Stimulated activated CD8-positive, alpha-beta memory T cell treated with anti-CD3 and anti-CD28 coated beads, Interleukin-12 subunit alpha, Interleukin-12 subunit beta, amount 100 ng/mL, for 4 hours (primary cell): Measurements from ENCODE around the gene GJC1.

Source experiments
- DNase-seq: peaks from one replicate; pipeline ENCODE4 v3.0.0-alpha.2; 2020; ENCODE audit warnings: low read depth

The GJC1 gene

DNA sequence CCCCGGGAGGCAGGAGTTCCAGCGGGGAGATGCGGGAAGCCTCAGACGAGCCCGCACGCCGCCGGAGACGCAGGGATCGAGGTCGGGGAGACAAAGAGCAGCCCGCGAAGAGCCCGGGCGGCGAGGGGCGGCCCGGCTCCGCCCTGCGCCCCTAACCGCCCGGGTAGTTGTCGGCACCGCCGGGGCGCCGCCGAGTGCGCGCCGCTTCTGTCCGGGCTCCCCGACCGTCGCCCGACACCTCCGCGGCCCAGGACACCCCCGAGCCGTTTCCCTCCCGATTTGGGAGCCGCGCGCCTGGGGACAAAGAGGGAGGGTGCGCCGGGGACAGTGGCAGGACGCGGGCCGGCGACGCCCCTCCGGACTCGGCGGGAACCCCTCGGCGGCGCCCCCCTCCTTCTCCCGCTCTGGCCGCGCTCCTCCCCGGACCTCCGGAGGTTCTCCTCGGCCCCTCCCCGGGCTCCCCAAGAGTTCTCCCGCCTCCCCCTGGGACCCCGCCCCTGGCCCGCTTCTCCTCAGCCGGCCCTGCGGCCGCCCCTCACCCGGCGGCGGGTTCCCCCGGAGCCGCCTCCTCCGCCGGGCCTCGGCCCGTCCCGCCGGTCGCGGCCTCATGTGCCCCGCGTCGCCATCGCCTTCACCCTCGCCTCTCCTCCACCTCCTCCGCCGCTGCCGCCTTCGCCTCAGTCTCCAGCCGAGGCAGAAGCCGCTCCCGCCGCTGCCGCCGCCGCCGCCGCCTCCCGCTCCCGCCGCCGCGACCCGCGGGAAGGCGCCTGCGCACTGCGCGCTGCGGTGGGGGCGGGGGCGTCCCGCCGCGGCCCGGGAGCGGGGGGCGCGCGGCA is at the start of gene GJC1:
Gene GJC1, minus strand, starts transcription at position 765 of the 836 bp plus-strand sequence. CDS start 24,470 bp downstream, outside the sequence.
- DNase-seq, result no peak

DNA sequence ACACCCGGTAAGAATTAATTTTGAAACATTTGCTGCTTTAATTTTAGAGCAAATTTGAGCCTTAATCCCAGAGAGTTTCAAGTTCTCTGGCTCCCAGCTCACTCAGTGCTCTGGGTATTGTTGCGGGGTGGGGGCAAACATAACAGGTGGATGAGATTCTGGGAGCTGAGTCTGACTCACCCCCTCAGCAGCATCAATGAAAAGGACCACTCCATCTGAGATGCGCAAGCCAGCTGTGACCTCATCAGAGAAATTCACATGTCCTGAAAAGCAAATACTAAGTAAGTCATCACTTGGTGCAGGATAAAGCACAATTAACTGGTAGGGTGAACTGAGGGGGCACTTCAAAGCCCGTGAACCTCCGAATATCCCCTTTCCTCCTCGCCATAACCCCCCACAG is 49.3 kb upstream of the GJC1 start:
- DNase-seq, result no peak

DNA sequence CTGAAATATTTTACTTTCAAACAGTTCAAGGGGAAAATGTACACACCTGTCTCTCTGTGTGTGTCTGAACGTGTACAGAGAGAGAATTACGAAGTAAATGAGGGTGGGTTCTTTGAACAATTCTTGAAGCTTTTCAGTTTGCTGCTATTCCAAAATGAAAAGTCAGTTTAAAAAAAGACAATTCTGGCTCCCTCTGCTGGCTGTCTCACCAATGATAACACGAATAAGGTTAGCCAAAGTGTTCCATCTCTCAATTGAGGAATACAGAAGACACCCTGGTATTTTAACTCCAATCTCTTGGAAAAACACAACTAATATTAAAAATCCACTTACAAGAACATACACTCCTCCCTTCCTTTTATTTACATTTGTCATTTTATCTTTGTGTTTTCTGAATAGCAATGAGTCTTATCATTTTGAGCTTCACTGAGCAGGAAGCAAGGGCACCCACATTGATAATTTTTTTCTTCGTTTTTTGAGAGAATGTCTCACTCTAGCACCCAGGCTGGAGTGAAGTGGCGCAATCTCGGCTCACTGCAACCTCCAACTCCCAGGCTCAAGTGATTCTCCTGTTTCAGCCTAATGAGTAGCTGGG is 48.6 kb upstream of the GJC1 start:
- DNase-seq, result no peak

DNA sequence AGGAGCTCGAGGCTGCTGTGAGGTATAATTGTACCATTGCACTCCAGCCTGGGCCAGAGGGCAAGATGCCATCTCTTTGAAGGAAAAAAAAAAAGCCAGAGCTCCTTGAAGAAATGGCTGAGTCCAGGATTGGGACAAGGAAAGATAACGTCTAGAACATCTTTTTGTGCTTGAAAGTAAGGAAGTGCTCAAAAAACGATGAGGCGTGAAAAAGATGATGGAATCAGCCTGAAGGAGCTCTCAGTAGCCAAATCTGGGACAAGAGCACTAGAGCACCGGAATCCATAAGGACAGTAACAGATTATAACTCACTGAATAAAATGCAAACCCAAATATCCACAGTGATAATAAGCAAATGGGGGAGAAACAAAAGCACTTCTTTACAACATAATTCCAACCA is 47.0 kb upstream of the GJC1 start:
- no peak for DNase-seq

DNA sequence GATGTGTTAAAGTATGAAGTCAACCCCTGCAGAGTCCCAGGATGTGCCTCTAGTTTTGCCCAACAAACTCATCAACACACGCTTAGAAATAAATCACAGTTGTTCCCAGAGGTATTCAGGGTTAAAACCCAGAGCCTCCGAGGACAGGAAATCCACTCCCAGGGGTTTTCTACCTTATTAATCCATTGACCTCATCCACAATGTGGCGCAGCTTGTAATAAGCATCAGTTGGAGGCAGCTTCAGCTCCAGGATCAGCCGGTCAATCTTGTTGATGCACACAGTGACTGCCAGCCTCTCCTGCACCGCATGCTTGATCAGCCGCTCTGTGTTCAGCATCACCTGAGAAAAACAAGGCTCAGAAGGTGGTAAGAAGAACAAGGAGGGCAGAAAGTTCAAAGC is 45.7 kb upstream of the GJC1 start:
- no peak for DNase-seq

DNA sequence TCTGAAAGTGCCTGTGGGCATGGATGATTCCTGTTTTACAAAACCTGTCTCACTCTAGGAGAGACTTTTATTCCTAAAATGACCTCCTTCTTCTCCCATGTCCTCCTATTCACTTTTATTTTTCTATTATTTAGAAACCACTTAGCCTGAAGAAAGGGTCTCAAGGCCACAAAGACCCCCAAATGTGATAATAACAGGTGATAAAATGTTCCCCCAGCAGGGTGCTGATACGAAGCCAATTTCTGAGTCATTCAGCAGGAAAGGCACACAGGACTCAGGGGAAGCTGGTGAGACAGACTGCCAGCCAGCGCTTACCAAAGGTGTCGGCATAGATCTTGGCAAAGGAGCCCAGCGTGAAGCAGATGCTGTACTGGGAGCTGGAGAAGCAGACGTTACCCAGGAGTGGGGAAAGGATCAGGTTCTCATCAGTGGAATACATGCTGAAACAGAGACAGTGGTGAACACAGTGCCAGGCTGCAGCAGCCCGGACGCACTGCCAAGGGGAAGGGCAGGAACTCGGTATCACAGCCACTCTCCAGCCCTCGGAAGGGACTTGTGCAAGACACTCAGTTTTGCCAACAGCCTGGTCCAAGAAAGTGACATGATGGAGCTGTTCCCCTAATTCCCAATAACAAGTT is 42.2 kb upstream of the GJC1 start:
- DNase-seq, result no peak

DNA sequence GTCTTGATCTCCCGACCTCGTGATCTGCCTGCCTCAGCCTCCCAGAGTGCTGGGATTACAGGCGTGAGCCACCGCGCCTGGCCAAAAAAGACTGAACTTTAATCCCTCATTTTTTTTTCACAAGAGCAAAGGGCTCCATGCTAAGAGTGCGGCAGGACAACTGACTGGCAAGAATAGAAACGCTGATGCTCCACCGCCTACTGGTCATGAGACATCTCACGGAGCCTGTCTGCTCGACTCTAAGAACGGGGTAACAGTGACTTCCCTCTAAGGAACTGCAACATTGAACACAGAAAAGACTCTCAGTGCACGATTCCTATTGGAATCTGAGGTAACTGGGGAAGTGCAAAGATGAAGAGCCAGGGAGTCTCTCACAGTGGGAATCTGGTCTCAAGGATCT is 41.5 kb upstream of the GJC1 start:
- no peak for DNase-seq

DNA sequence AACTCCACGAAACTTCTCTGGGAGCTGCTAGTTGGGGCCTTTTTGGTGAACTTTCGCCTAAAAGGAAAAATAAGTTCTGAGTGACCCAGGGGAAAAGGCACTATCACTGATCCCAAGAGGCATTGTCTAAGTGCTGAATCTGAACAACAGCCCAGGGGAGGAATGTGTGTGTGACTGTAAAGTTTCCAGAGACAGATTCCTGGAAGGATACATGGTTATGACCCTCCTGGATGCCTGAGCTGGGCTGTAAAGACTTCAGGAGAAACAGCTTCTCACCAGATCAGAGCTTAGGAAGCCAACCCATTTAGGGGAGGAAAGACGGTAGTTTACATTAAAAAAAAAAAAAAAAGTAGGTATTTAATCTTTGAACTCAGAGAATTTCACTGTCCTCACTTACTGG is 37.8 kb upstream of the GJC1 start:
- DNase-seq, result no peak

DNA sequence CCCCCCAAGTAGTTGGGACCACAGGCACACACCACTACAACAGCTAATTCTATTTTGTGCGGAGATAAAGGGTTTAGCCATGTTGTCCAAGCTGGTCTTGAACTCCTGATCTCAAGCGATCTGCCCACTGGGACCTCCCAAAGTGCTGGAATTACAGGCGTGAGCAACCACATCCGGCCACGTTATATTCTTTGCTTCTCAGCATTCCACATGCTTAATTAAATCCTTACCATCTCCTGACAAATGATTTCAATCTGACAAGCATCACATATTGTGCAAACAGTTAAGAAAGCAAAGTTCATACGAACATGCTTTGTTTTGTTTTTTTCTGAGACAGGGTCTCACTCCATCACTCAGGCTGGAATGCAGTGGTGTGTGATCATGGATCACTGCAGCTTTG is 35.8 kb upstream of the GJC1 start:
- DNase-seq, result no peak

DNA sequence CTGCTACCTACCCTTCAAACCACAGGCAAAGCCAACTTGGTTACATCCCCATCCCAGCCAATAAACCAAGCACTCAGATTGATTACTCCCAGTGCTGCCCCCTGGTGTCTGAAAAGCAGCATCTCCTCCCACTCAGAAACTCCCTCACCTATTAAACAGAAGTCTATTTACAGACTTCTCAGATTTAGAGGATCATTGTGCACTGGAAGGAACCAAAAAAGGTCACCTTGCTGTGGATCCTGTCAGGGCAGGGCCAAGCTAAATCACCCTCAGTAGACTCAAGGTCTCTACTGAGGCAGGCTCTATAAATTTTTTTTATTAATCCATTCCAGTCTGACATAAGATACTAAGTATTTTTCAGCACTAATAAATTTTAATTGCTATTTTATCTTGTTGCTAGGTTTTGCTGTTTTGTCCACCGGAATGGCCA is 35.2 kb upstream of the GJC1 start:
- DNase-seq, result peak; percentile 22

DNA sequence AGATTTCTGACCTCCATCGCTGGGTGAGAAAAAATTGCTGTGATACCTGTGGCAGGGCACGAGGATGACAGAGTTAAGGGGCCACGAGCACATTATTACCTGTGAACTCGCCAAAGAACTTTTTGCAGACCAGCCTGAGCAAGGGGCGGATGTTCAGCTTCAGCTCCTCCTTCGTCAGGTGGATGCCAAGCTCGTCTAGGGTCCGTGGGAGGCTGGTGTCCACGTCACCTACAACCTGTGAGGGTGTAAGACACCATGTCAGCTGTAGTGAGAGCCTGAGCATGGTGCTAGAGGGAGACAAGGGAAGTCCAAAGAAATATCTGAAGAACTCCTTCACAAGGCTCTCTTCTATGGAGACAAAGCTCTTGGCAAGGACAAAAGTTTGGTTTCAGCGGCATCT is 34.7 kb upstream of the GJC1 start:
- DNase-seq, result no peak

DNA sequence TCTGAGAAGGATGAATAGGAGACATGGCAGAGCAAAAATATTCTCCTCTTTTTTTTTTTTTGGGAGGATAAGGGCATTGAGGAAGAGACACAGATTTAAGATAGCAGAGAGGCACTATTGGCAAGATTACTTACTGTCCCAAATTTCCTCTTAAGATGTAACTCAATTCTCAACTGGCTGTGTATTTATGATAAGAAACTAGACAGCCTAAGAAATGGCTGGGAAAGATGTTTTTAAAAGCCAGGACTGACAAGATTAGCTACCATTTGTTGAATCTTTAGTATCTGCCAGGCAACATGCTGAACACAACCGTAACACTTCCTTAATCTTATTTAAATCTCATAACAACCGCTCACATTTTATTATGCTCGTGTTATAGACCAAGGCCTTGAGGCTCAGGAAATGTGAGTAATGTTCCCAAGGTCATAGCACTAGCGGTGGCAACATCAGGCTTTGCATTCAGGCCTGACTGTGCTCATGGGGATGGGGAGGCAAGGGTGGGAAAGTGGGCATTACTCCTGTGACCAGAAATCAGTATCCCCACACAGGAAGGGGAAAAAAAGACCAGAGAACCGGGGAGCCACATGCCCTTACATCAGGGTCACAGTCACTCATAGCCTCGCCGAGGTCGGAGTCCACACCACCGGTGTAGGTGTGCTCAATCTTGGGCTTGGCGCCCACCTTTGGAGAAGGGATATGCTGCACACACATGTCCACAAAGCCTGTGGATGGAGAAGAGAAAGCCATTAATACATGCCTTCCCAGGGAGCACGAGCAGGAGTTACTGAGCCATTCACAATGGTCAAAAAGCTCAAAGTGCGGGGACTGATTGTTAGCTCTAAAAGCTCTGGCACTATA is 33.2 kb upstream of the GJC1 start:
- no peak for DNase-seq

DNA sequence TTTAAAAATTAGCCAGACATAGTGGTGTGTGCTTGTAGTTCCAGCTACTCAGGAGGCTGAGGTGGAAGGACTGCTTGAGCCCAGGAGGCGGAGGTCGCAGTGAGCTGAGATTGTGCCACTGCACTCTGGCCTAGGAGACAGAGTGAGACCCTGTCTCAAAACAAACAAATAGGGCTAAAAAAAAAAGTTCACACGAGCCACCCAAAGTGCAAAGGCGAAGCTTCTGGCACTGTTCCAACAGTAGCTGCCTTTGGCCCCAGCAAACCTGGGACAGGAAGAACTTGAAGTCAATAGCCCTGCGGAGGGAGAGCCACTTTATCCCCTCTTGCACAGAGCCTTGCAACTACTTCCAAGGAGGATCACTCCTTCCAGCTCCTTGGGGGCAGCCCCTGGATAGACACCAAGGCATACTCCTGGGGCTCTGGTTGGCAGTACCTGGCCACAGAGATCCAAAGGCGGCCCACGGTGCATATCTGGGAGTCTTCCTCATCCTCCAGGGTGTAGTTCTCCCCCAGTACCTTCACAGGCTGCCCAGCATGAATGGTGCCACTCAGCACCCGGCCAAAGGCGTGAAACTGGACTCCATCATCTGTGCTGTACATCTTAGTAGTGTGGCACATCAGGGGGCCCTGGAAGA is 32.3 kb upstream of the GJC1 start:
- no peak for DNase-seq

DNA sequence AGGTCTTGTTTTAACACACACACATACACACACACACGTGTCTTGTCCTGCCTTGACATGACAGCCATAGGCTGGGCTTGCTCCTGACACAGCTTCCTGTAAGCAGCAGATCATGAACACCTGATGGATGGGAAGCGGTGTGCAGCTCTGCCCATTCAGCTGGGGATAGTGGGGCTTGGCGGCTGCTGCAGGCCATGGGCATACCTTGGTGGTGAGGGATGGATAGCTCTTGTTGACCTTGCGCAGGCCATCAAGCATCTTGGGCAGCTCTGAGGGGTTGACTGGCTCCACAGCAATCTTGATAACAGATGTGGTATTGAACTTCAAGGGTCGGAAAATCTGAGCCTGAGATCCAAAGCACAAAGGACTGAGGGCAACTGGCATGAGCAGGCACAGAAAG is 29.6 kb upstream of the GJC1 start:
- no peak for DNase-seq

DNA sequence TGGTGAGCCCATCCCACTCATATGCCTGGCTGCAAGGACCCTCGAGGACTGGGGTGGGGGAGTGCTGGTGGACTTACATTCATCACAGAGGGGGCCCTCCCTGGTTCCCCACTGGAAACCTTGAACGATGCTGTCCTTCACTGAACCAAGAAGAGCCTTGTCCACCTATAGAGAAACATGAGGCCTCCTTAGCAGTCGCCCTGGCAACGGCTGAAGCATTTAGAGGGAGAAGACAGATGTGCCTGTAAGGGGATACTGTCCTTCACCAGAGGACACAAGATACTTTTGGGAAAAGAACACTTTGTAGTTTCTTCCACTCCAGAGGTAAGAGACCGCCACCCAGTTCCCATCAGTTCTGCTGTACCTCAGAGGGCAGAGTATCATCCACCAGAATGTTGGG is 24.1 kb upstream of the GJC1 start:
- no peak for DNase-seq

DNA sequence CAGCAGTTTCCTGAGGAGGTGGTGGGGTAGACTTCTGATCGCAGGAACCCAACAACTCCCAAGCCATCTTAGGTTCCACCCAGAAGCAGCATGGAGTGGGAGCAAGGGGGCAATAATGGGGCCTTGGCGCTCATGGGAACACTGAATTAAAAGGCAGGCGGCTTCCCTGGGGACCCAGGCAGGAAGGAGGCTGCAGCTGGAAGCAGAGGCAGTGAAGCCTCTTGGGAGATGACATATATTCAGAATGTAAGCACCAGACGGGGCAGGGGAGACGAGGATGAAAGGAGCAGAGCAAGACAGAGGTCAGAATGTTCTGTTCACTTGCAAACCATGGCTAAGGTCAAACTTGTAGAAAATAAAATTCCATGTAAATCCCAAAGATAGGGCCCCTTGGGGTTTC is 20.5 kb upstream of the GJC1 start:
- DNase-seq, result no peak

DNA sequence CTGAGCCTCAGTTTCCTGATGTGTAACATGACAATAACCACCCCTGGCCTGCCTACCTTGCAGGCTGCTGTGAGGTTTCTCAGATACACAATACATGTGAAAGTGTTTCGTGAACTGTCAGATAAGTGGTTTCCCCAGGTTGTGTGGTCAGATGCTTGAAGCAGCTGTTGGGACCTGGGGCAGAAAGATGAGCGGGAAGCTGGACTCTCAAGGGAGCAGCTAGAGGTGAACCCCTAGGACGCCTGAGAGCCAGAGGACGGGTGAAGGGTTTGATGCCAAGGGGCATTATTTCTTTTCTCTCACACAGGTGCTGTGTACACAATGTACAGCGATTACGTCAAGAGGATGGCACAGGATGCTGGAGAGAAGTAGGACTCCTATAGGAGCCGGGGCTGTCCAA is 19.9 kb upstream of the GJC1 start:
- no peak for DNase-seq

DNA sequence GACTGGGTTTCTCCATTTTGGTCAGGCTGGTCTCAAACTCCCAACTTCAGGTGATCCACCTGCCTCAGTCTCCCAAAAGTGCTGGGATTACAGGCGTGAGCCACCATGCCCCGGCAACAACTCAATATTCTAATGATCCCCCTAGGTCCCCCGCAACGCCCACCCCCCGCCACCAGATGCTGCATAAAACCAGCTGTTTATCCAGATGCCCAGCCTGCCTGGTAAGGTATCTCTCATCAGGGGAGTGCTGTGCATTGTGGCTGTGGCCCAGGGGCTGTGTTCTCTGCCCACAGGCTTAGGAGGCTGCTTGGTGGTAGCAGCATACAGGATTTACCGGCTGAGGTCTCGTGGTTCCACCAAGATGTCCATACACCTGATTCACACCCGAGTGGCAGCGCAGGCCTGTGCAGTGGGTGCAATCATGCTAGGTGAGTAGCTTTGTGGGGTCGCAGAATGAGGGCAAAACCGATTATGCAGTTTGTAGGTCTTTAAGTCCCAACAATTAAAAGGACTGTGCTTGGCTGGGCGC is 18.9 kb upstream of the GJC1 start:
- DNase-seq, result no peak

DNA sequence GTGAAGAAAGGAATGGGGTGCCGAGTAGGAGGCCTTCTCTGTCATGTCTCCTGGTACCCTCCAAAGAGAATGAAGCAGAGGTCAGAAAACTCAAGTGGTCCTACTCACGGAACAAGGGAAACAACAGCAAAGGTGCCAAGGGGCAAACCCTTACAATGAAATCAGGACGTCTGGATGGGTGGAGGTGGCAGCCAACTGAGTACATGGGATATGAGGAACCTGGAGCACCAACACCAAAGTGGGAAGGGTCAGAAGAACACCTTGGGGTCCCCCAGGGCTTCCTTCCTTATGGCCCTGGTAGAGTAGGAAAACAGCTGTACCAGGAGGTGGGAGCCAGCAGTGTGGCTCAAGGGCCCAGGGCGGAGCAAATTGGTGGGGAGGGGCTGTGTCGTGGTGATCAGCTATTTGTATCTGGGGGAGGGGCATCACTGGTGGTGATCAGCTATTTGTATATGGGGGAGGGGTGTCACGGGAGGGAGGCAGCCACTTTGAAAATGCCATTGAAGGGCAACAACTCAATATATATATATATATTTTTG is 18.2 kb upstream of the GJC1 start:
- no peak for DNase-seq

DNA sequence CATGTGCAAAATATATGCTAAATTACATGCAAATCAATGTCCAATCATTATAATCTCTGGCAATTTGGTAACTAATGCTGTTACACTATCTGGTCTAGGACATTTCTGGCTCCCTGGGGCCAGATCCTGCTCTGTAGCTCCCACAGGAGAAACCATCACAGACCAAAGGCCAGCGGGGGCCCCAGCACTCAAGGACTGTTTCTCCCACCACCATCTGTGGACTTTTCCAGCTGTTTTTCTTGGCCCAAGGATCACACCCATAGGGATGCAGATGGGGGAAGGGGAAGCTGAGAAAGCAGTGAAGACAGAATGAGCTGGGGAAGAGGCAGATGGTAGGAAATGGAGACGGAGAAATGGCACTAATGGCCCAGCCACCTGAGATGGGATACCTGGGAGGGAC is 17.5 kb upstream of the GJC1 start, which contains the start of gene HIGD1B:
Gene HIGD1B, plus strand, starts transcription at position 298 of the 400 bp plus-strand sequence. CDS start 270 bp downstream, outside the sequence.
- no peak for DNase-seq

DNA sequence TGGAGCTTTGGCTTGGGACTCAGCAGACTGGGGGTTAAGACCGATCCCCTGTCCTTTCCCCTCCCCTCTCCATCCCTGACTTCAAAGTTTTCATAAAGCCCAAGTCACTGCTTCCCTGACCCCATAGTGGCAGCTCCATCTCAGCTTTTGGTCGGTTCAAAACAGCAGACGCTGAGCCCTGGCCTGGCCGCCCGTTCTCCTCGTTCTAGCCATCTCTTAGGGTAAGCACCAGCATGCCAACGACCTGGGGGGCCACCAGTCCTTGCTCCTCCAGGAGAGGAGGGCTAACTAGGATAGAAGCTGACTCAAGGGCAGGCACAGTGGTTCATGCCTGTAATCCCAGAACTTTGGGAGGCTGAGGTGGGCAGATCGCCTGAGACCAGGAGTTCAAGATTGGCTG is 16.1 kb upstream of the GJC1 start:
- no peak for DNase-seq
